Medulla oblongata (tissue), 1 donor: ENCODE results near the gene ADAMTS19.
"Not testable (repeated sequence)": the region's sequence is repeated elsewhere in the genome, so short reads cannot be mapped to it uniquely, and the experiment has no call there.

Experiments
- DNase-seq: peaks from one replicate; pipeline ENCODE4 v3.0.0-alpha.2; 2015; ENCODE audit errors: extremely low spot score

Gene ADAMTS19

GRCh38 chr5:129476751-129477150 lies 16.7 kb downstream of the ADAMTS19 start:
- no peak for DNase-seq

- DNase-seq, result no peak
Observed at GRCh38 chr5:129477532-129477931, 17.4 kb downstream of the ADAMTS19 start.

- DNase-seq, result no peak
Observed at GRCh38 chr5:129481161-129481560, 21.1 kb downstream of the ADAMTS19 start.

- no peak for DNase-seq
Observed at GRCh38 chr5:129496421-129496820, 36.3 kb downstream of the ADAMTS19 start.

GRCh38 chr5:129496864-129497595 lies 36.9 kb downstream of the ADAMTS19 start:
- DNase-seq, result no peak

GRCh38 chr5:129499208-129499852 lies 39.2 kb downstream of the ADAMTS19 start:
- DNase-seq, result no peak

- DNase-seq, result no peak
Observed at GRCh38 chr5:129500101-129500500, 40.0 kb downstream of the ADAMTS19 start.

GRCh38 chr5:129506086-129506485 lies 46.0 kb downstream of the ADAMTS19 start:
- no peak for DNase-seq

GRCh38 chr5:129506950-129507349 lies 46.9 kb downstream of the ADAMTS19 start:
- DNase-seq, result no peak

GRCh38 chr5:129507527-129507926 lies 47.4 kb downstream of the ADAMTS19 start:
- DNase-seq, result no peak

GRCh38 chr5:129508606-129509005 lies 48.5 kb downstream of the ADAMTS19 start:
- DNase-seq, result no peak

- no peak for DNase-seq
Observed at GRCh38 chr5:129509363-129509975, 49.4 kb downstream of the ADAMTS19 start.

GRCh38 chr5:129511291-129511690 lies 51.2 kb downstream of the ADAMTS19 start:
- DNase-seq, result no peak

GRCh38 chr5:129541051-129541450 lies 81.0 kb downstream of the ADAMTS19 start:
- no peak for DNase-seq

- no peak for DNase-seq
Observed at GRCh38 chr5:129541648-129542251, 81.7 kb downstream of the ADAMTS19 start.

- no peak for DNase-seq
Observed at GRCh38 chr5:129547137-129547536, 87.0 kb downstream of the ADAMTS19 start.

- no peak for DNase-seq
Observed at GRCh38 chr5:129554134-129554904, 94.2 kb downstream of the ADAMTS19 start.

- no peak for DNase-seq
Observed at GRCh38 chr5:129563585-129563984, 103.5 kb downstream of the ADAMTS19 start.

GRCh38 chr5:129569295-129569694 lies 109.2 kb downstream of the ADAMTS19 start:
- DNase-seq, result no peak

- no peak for DNase-seq
Observed at GRCh38 chr5:129572060-129572459, 112.0 kb downstream of the ADAMTS19 start.

- DNase-seq, result not testable (repeated sequence)
Observed at GRCh38 chr5:129584496-129584895, 124.4 kb downstream of the ADAMTS19 start.
